CD4-positive, alpha-beta memory T cell (primary cell): ENCODE data around the gene NDUFAF7. TPM values are rescaled to one million over a fixed set of nuclear protein-coding genes. Genes with fewer than 3 reads are reported as not detected.

Experiments used
- CTCF ChIA-PET: fragments of 350-600 bp; sonication (Branson Sonifier 250); formaldehyde crosslinking; loops from one replicate; lab custom pipeline; 2021; ENCODE audit warnings: inconsistent platforms; ENCODE audit not compliant: partially characterized antibody; lab: Charles Lee
- POLR2A ChIA-PET: fragments of 350-600 bp; sonication (Branson Sonifier 250); formaldehyde crosslinking; loops from one replicate; lab custom pipeline; 2021; ENCODE audit not compliant: partially characterized antibody; lab: Charles Lee
- DNase-seq, 5 donors: peaks; one replicate each; pipeline versions ENCODE4 v3.0.0 to v3.0.0-alpha.2; 2020 to 2022; ENCODE audit warnings: mixed read lengths in 1 of 5
- H3K27ac ChIP-seq: one replicate; pipeline ENCODE4 v1.7.0; 2013; ENCODE audit warnings: low read depth, low read length
- H3K27me3 ChIP-seq: 2 replicates; pipeline ENCODE4 v1.7.0; 2013; ENCODE audit warnings: mild to moderate bottlenecking, low read length, moderate library complexity; ENCODE audit not compliant: insufficient read depth
- H3K36me3 ChIP-seq: 2 replicates; pipeline ENCODE4 v1.7.0; 2013; ENCODE audit warnings: mild to moderate bottlenecking, low read length, moderate library complexity; ENCODE audit not compliant: insufficient read depth
- H3K4me1 ChIP-seq: 2 replicates; pipeline ENCODE4 v1.7.0; 2013; ENCODE audit warnings: mild to moderate bottlenecking, low read length, moderate library complexity; ENCODE audit not compliant: insufficient read depth
- H3K4me3 ChIP-seq, 2 donors: one replicate each; pipeline ENCODE4 v1.7.0; 2013; ENCODE audit warnings: low read length in 2 of 2, mild to moderate bottlenecking in 1 of 2
- H3K9me3 ChIP-seq, 2 donors: one replicate each; pipeline ENCODE4 v1.7.0; 2013; ENCODE audit warnings: low read length in 2 of 2, control low read depth in 1 of 2; ENCODE audit not compliant: control insufficient read depth in 1 of 2
- H3K27ac Mint-ChIP-seq, 7 donors: one replicate each; pipeline ENCODE4 v1.8.0; 2020 to 2021; ENCODE audit warnings: mixed read lengths in 7 of 7, mild to moderate bottlenecking in 6 of 7, inconsistent platforms in 3 of 7, moderate library complexity in 3 of 7
- H3K27me3 Mint-ChIP-seq, 2 donors: one replicate each; pipeline ENCODE4 v1.8.0; 2020 to 2021; ENCODE audit warnings: mixed read lengths in 2 of 2
- H3K36me3 Mint-ChIP-seq, 2 donors: one replicate each; pipeline ENCODE4 v1.8.0; 2020 to 2021; ENCODE audit warnings: mixed read lengths in 2 of 2, inconsistent platforms in 1 of 2, mild to moderate bottlenecking in 1 of 2
- H3K4me1 Mint-ChIP-seq, 4 donors: one replicate each; pipeline ENCODE4 v1.8.0; 2020 to 2021; ENCODE audit warnings: mixed read lengths in 4 of 4, mild to moderate bottlenecking in 1 of 4
- H3K4me3 Mint-ChIP-seq, 8 donors: one replicate each; pipeline ENCODE4 v1.8.0; 2020 to 2021; ENCODE audit warnings: mixed read lengths in 8 of 8, mild to moderate bottlenecking in 7 of 8, moderate library complexity in 6 of 8, inconsistent platforms in 3 of 8
- H3K9me3 Mint-ChIP-seq, 8 donors: one replicate each; pipeline ENCODE4 v1.8.0; 2020 to 2021; ENCODE audit warnings: mixed read lengths in 8 of 8, mild to moderate bottlenecking in 5 of 8, inconsistent platforms in 3 of 8, moderate library complexity in 1 of 8
- intact Hi-C: fragments of 100-400 bp; cut with micrococcal nuclease; formaldehyde crosslinking; loops from one replicate; pipeline ENCODE4 v1.15.1; 2023
- polyA plus RNA-seq, 2 donors: library from polyadenylated mRNA; unstranded; fragments of 300-500 nt; fragmentation: Illumina TruSeq; gene quantifications; one replicate each; pipeline ENCODE4 v1.2.3, GENCODE V29; 2021
- total RNA-seq, 2 experiments: library from RNA; stranded (reverse); gene quantifications; one replicate each; pipeline ENCODE4 v1.2.3, GENCODE V29; 2021

Gene NDUFAF7
- total and polyA plus RNA-seq, 4 experiments from 2014 or later: 7.4 to 37.9 (median 23.4) TPM

DNA sequence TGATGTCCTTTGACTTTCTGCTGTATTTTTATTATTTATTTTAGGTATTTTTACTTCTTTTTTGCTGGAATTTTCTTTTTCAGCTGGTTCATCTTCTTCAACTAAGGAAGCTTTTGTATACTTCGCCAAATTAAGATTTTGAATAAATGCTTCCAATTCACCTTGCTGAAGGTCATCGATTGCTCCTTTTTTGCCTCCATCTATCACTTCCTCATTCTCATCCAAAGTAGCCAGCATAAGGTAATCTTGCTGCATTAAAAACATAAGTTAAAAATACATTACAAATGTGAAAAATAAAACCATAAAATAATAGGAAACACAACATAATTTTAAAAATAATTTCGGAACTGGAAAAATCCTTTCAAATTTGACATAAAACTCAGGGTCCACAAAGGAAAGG, 2.7 kb upstream of the NDUFAF7 start:
- peaks cover 63% of the 10 kb centered on the region for H3K4me1 ChIP-seq
- peak overlapping the region in 1 of 7 donors; percentile 3 for H3K27ac Mint-ChIP-seq
- H3K9me3 Mint-ChIP-seq: no peaks in the 10 kb centered on the region
- no peaks in the 10 kb centered on the region for H3K27me3 ChIP-seq
- H3K4me3 Mint-ChIP-seq: peak overlapping the region in 1 of 8 donors; percentile 54
- no peak overlapping the region for H3K27ac ChIP-seq
- intact Hi-C loops: no loop called here
- POLR2A ChIA-PET: no interaction called here
- peaks cover 19% of the 10 kb centered on the region for H3K36me3 ChIP-seq
- CTCF ChIA-PET: interaction anchor here (1.5 kb wide), 1 partner anchor 10 kb away, joined by 3 read pairs; no protein-coding TSS in a partner anchor
- DNase-seq: no peak
- H3K36me3 Mint-ChIP-seq: peaks cover 16 to 36% of the 10 kb centered on the region in 2 donors
- peaks cover 23 to 49% (median 36%) of the 10 kb centered on the region in 4 donors for H3K4me1 Mint-ChIP-seq
- no peak overlapping the region for H3K4me3 ChIP-seq
- no peaks in the 10 kb centered on the region for H3K9me3 ChIP-seq
- H3K27me3 Mint-ChIP-seq: no peaks in the 10 kb centered on the region

DNA sequence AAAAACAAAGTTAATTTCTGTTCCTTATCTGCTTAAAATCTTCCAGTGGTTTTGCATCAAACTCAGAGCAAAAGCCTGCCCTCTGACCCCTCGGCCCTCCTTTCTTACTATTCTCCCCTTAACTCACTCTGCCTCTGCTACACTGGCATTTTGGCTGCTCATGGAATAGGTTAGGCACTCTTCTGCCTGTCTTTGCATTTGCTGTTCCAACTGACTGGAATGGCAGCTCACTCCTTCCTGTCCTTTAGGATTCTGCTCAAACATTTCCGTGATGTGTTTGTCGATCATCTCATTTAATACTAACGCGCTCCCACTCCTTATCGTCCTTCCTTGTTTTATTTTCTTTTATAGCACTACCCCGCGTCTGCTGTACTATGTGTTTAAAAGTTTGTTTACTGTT, 877 bp upstream of the NDUFAF7 start:
- peaks cover 50% of the 10 kb centered on the region for H3K4me1 ChIP-seq
- intact Hi-C loops: loop anchor here (2.0 kb wide), 1 partner anchor 34 kb away; the partner anchor contains the start of gene CEBPZOS

DNA sequence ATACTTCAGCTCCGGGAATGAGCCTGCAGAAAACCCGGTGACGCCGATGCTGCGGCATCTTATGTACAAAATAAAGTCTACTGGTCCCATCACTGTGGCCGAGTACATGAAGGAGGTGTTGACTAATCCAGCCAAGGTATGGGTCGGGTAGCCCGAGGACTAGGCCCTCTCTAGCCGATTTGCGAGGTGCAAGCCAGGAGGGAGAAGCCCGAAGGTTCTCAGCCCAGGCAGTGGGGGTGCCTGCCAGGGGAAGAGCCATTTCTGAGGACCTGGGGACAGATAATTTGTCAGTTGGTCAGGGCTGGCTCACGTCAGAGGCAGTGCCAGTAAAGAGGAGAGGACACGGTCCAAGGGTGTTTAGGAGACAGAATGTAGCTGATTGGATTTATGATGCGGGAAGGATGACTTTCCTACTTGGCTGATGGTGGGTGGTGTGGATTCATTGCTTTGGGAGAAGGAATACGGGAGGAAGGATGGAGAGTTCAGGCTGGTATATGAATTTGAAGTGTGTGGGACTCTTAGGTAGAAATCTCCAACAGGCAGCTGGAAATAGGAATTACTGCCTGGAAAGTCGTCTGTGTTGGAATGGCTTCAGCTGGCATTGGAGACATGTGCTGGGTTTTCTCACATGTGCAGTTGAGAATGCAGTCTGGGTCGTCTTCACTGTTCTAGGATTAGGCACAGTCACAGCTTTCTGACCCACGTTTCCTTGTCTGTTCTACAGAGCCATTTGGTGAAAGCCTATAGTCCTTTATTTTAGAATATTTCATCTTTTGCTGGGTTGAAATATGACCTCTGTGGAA, 874 bp downstream of the NDUFAF7 start:
- POLR2A ChIA-PET: interaction anchor here (0.6 to 2.5 kb wide), 19 partner anchors 9 to 1519 kb away, joined by 3 to 22 read pairs (median 4); partner anchors contain the start of genes CEBPZOS, EIF2AK2, GPATCH11 and HEATR5B
- Mint-ChIP-seq H3K4me3 (no peak overlapping the region), H3K36me3 (peaks cover 24 to 35% of the 10 kb centered on the region in 2 donors)

More for the DNA sequence above, 877 bp upstream of the NDUFAF7 start:
- peak overlapping the region; percentile 94 to 98 for H3K4me3 ChIP-seq
- H3K27me3 Mint-ChIP-seq: no peaks in the 10 kb centered on the region
- no peaks in the 10 kb centered on the region for H3K9me3 ChIP-seq
- peaks cover 21 to 39% of the 10 kb centered on the region in 2 donors for H3K36me3 Mint-ChIP-seq
- H3K27me3 ChIP-seq: no peaks in the 10 kb centered on the region
- no peak overlapping the region for H3K4me3 Mint-ChIP-seq
- H3K27ac ChIP-seq: peak overlapping the region; percentile 86
- no peak for DNase-seq
- H3K4me1 Mint-ChIP-seq: peaks cover 22 to 48% (median 35%) of the 10 kb centered on the region in 4 donors
- H3K36me3 ChIP-seq: peaks cover 17% of the 10 kb centered on the region
- CTCF ChIA-PET: interaction anchor here (1.4 kb wide), 1 partner anchor 13 kb away, joined by 5 read pairs; no protein-coding TSS in a partner anchor
- POLR2A ChIA-PET: interaction anchor here (2.5 kb wide), 1 partner anchor 34 kb away, joined by 22 read pairs; the partner anchor contains the start of gene CEBPZOS
- no peaks in the 10 kb centered on the region for H3K9me3 Mint-ChIP-seq
- H3K27ac Mint-ChIP-seq: no peak overlapping the region

DNA sequence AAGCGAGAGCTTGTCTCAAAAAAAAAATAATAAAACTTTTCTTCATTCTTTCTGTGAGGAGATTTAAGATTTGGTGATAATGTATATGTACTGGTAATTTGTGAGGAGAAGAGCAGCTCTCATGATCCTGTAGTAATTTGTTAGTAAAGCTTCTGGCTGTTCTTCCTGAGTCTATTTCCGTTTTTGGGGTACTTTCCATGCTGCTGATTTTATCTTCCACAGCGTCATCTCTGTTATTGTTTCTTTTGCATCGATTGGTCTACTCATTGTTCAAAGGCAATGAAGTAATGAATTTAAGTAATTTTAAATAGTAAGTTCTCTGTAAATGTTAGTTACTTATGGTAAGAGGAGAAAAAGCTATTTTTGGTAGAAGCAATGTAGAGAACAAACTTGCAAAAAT, 12.0 kb downstream of the NDUFAF7 start:
- Histone ChIP-seq H3K4me1 (peaks cover 22% of the 10 kb centered on the region), H3K36me3 (peaks cover 49% of the 10 kb centered on the region), H3K27ac (peak overlapping the region; percentile 54), H3K9me3 (no peaks in the 10 kb centered on the region), H3K4me3 (no peak overlapping the region), H3K27me3 (no peaks in the 10 kb centered on the region)
- POLR2A ChIA-PET: interaction anchor here (0.8 to 2.2 kb wide), 5 partner anchors 8 to 80 kb away, joined by 3 to 20 read pairs (median 3); partner anchors contain the start of genes CEBPZ and NDUFAF7
- Mint-ChIP-seq H3K4me1 (peaks cover 8 to 31% (median 24%) of the 10 kb centered on the region in 4 donors), H3K27ac (peak overlapping the region; percentile 62 to 96 (median 87)), H3K36me3 (peaks cover 59 to 77% of the 10 kb centered on the region in 2 donors), H3K27me3 (no peaks in the 10 kb centered on the region), H3K4me3 (peak overlapping the region in 7 of 8 donors; percentile 1 to 64 (median 11)), H3K9me3 (peaks cover 0 to 4% (median 0%) of the 10 kb centered on the region in 8 donors)
- CTCF ChIA-PET: interaction anchor here (1.0 kb wide), 1 partner anchor 12 kb away, joined by 5 read pairs; the partner anchor contains the start of genes CEBPZ and NDUFAF7
- intact Hi-C loops: no loop called here
- DNase-seq: peak; percentile 44 to 66 (median 46)

More for the DNA sequence above, 874 bp downstream of the NDUFAF7 start:
- no peak for DNase-seq
- H3K27ac Mint-ChIP-seq: no peak overlapping the region
- H3K27ac ChIP-seq: peak overlapping the region; percentile 86
- intact Hi-C loops: no loop called here
- H3K4me3 ChIP-seq: peak overlapping the region; percentile 94 to 98
- H3K27me3 ChIP-seq: no peaks in the 10 kb centered on the region
- H3K9me3 Mint-ChIP-seq: no peaks in the 10 kb centered on the region
- H3K36me3 ChIP-seq: peaks cover 11% of the 10 kb centered on the region
- H3K27me3 Mint-ChIP-seq: no peaks in the 10 kb centered on the region
- peaks cover 37% of the 10 kb centered on the region for H3K4me1 ChIP-seq
- CTCF ChIA-PET: interaction anchor here (0.7 to 1.4 kb wide), 7 partner anchors 11 to 645 kb away, joined by 3 to 5 read pairs (median 3); partner anchors contain the start of genes GPATCH11 and HEATR5B
- no peaks in the 10 kb centered on the region for H3K9me3 ChIP-seq
- H3K4me1 Mint-ChIP-seq: peaks cover 20 to 33% (median 26%) of the 10 kb centered on the region in 4 donors

DNA sequence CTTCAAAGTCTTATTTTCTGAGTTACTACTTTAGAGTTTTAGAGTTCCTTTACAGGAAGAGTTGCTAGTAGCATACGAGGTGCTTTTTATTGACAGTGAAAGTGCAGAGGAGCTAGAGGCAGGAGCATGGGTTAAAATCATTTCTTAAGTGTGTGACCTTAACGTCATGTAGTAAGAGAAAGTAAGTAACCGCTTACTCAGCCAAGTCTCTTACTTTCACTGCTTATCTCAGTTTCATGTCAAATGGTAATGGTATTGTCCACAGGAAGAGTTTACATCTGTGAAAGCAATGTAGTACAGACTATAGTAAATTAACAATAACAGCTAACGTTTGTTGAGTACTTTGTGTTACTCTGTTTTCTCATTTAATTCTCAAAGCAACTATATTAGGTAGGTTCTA, 12.6 kb downstream of the NDUFAF7 start:
- Mint-ChIP-seq H3K4me1 (peaks cover 8 to 31% (median 24%) of the 10 kb centered on the region in 4 donors), H3K36me3 (peaks cover 60 to 79% of the 10 kb centered on the region in 2 donors), H3K4me3 (peak overlapping the region in 4 of 8 donors; percentile 22 to 64 (median 50)), H3K27ac (peak overlapping the region in 6 of 7 donors; percentile 62 to 96 (median 88)), H3K27me3 (no peaks in the 10 kb centered on the region), H3K9me3 (peaks cover 0 to 4% (median 0%) of the 10 kb centered on the region in 8 donors)
- intact Hi-C loops: no loop called here
- H3K36me3 ChIP-seq: peaks cover 52% of the 10 kb centered on the region
- peaks cover 22% of the 10 kb centered on the region for H3K4me1 ChIP-seq
- peak in 3 of 5 donors; percentile 6 to 22 (median 16) for DNase-seq
- POLR2A ChIA-PET: interaction anchor here (1.5 to 2.2 kb wide), 3 partner anchors 9 to 32 kb away, joined by 3 to 20 read pairs (median 5); partner anchors contain the start of genes CEBPZ and NDUFAF7
- H3K4me3 ChIP-seq: no peak overlapping the region
- H3K27ac ChIP-seq: peak overlapping the region; percentile 54
- CTCF ChIA-PET: interaction anchor here (1.0 kb wide), 1 partner anchor 13 kb away, joined by 5 read pairs; the partner anchor contains the start of genes CEBPZ and NDUFAF7
- H3K9me3 ChIP-seq: no peaks in the 10 kb centered on the region
- no peaks in the 10 kb centered on the region for H3K27me3 ChIP-seq

DNA sequence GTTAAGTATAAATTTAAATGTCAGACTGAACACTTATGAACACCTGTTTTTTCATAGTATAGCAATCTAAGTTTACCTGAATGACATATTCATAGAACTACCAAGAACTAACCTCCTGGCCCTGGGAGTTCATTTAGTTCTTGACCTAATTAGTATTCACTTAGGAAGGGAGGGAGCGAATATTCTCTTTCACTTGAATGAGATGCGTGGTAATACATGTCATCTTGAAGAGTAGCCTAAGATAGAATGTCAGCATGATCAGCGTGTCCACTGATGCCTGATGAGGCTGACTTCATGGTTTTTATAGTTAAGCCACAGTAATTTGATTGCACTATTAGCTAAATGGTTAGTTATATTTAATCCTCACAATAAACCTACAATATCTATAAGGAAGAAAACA, 13.3 kb downstream of the NDUFAF7 start:
- H3K4me3 ChIP-seq: no peak overlapping the region
- intact Hi-C loops: no loop called here
- ChIA-PET POLR2A (interaction anchor here (2.2 kb wide), 1 partner anchor 13 kb away, joined by 20 read pairs; the partner anchor contains the start of genes CEBPZ and NDUFAF7), CTCF (interaction anchor here (0.7 kb wide), 1 partner anchor 21 kb away, joined by 3 read pairs; no protein-coding TSS in a partner anchor)
- Mint-ChIP-seq H3K9me3 (peaks cover 0 to 4% (median 0%) of the 10 kb centered on the region in 8 donors), H3K36me3 (peaks cover 66 to 82% of the 10 kb centered on the region in 2 donors), H3K27ac (peak overlapping the region in 5 of 7 donors; percentile 1 to 80 (median 50)), H3K4me1 (peaks cover 8 to 31% (median 24%) of the 10 kb centered on the region in 4 donors), H3K4me3 (no peak overlapping the region), H3K27me3 (no peaks in the 10 kb centered on the region)
- DNase-seq: no peak
- H3K4me1 ChIP-seq: peaks cover 22% of the 10 kb centered on the region
- H3K9me3 ChIP-seq: no peaks in the 10 kb centered on the region
- no peak overlapping the region for H3K27ac ChIP-seq
- peaks cover 50% of the 10 kb centered on the region for H3K36me3 ChIP-seq
- H3K27me3 ChIP-seq: no peaks in the 10 kb centered on the region
